GM12878 (cell line): Measurements from ENCODE around the gene SUGP1. TPM values are rescaled to one million over a fixed set of nuclear protein-coding genes. Genes with fewer than 3 reads are reported as not detected.

Source experiments
- ATAC-seq: fragments of 200-7000 bp; cut with Tn5 transposase; 3 replicates; pipeline ENCODE4 v1.9.1; 2020; ENCODE audit warnings: mild to moderate bottlenecking, moderate library complexity
- BruUV-seq: library from RNA; stranded (reverse); fragments of 400-500 nt; replicated peaks from 2 replicates; lab custom pipeline; 2021; lab: Mats Ljungman, UMichigan
- CTCF ChIA-PET: fragments of 300-600 bp; sonication (Branson Sonifier 250); formaldehyde crosslinking; extraction: SDS; loops from one replicate; lab custom pipeline; 2021; ENCODE audit warnings: inconsistent platforms; lab: Yijun Ruan, JAX
- POLR2A ChIA-PET: fragments of 350-600 bp; formaldehyde crosslinking; extraction: SDS; loops from one replicate; lab custom pipeline; 2021; ENCODE audit warnings: inconsistent platforms; lab: Charles Lee
- RAD21 ChIA-PET: fragments of 300-600 bp; sonication (Branson Sonifier 250); formaldehyde crosslinking; loops from one replicate; lab custom pipeline; 2023; ENCODE audit warnings: antibody characterized with exemption; ENCODE audit not compliant: unreplicated experiment; lab: Charles Lee
- SMC1A ChIA-PET: fragments of 300-600 bp; sonication (Branson Sonifier 250); formaldehyde crosslinking; loops from one replicate; lab custom pipeline; 2023; ENCODE audit not compliant: unreplicated experiment, uncharacterized antibody; lab: Charles Lee
- DNase-seq: peaks from one replicate; pipeline ENCODE4 v3.0.0-alpha.2; 2011; ENCODE audit warnings: low read depth, low spot score
- FAIRE-seq: peaks from 3 replicates; lab custom pipeline; 2011; peaks lifted over from hg19 to GRCh38; lab: Jason Lieb, UNC
- H2AFZ ChIP-seq: 2 replicates; pipeline ENCODE4 v1.6.0; 2011; ENCODE audit warnings: low read depth, low read length, control low read depth; ENCODE audit not compliant: control insufficient read depth
- H3K27ac ChIP-seq: 2 replicates; pipeline ENCODE4 v1.5.1; 2011; ENCODE audit warnings: control low read depth; ENCODE audit not compliant: control insufficient read depth, insufficient read depth
- H3K27me3 ChIP-seq, 2 experiments: replicated peaks in 1 of 2; 2 replicates each; pipeline versions ENCODE4 v1.6.0 to v1.6.1; 2011; ENCODE audit warnings: low read length in 1 of 2; ENCODE audit not compliant: control insufficient read depth in 2 of 2, insufficient read depth in 2 of 2
- H3K36me3 ChIP-seq, 2 experiments: 2 replicates each; pipeline ENCODE4 v1.5.1; 2011; ENCODE audit warnings: low read length in 1 of 2; ENCODE audit not compliant: control insufficient read depth in 2 of 2, insufficient read depth in 2 of 2
- H3K4me1 ChIP-seq: 2 replicates; pipeline ENCODE4 v1.6.1; 2011; ENCODE audit warnings: mild to moderate bottlenecking, low read length, moderate library complexity, mixed read lengths; ENCODE audit not compliant: control insufficient read depth, insufficient read depth
- H3K4me2 ChIP-seq: 2 replicates; pipeline ENCODE4 v1.6.0; 2011; ENCODE audit warnings: control low read depth; ENCODE audit not compliant: control insufficient read depth, insufficient read depth
- H3K4me3 ChIP-seq: fragments of 200-600 bp; sonication (generic); 2 replicates; pipeline ENCODE4 v1.5.1; 2016
- H3K79me2 ChIP-seq: 2 replicates; pipeline ENCODE4 v1.6.0; 2011; ENCODE audit warnings: low read length; ENCODE audit not compliant: control insufficient read depth, insufficient read depth
- H3K9ac ChIP-seq: 2 replicates; pipeline ENCODE4 v1.8.0; 2011; ENCODE audit warnings: low read length, control low read depth, mixed read lengths; ENCODE audit not compliant: control insufficient read depth, insufficient read depth
- H3K9me3 ChIP-seq: replicated peaks from 3 replicates; pipeline ENCODE4 v1.5.1; 2011; ENCODE audit warnings: mild to moderate bottlenecking, low read length; ENCODE audit not compliant: control insufficient read depth, insufficient read depth
- H4K20me1 ChIP-seq: 2 replicates; pipeline ENCODE4 v1.6.0; 2011; ENCODE audit not compliant: control insufficient read depth, insufficient read depth
- CREB1 ChIP-seq: IDR thresholded peaks from 2 replicates; pipeline ENCODE4 v1.6.1; 2012; ENCODE audit warnings: low read depth, mild to moderate bottlenecking, inconsistent platforms
- LARP7 ChIP-seq: fragments of 450-650 bp; IDR thresholded peaks from 2 replicates; pipeline ENCODE4 v1.6.1; 2017; ENCODE audit warnings: mild to moderate bottlenecking
- NFIC ChIP-seq: IDR thresholded peaks from 2 replicates; pipeline ENCODE4 v1.6.1; 2012; ENCODE audit warnings: low read depth, mild to moderate bottlenecking, inconsistent platforms, low read length, moderate library complexity
- POLR2AphosphoS2 ChIP-seq: IDR thresholded peaks from 2 replicates; pipeline ENCODE4 v1.6.1; 2011; ENCODE audit warnings: low read depth, mild to moderate bottlenecking, low read length, improper control_type of control experiment, moderate library complexity
- RAD21 ChIP-seq: IDR thresholded peaks from 2 replicates; pipeline ENCODE4 v1.6.1; 2011; ENCODE audit warnings: mild to moderate bottlenecking, low read depth, low read length, moderate library complexity; ENCODE audit not compliant: insufficient read depth
- RB1 ChIP-seq: fragments of 450-650 bp; formaldehyde crosslinking; IDR thresholded peaks from 2 replicates; pipeline ENCODE4 v1.6.1; 2017; ENCODE audit warnings: mild to moderate bottlenecking, borderline replicate concordance
- SRF ChIP-seq, 2 experiments: IDR thresholded peaks; 2 replicates each; pipeline ENCODE4 v1.6.1; 2011; ENCODE audit warnings: low read depth in 2 of 2, low read length in 2 of 2, mild to moderate bottlenecking in 1 of 2, moderate library complexity in 1 of 2
- TCF7 ChIP-seq: IDR thresholded peaks from 2 replicates; pipeline ENCODE4 v1.6.1; 2014; ENCODE audit warnings: antibody characterized with exemption, borderline replicate concordance
- WGBS: methylation state at CpG from one replicate; pipeline ENCODE4 v1.1.6; 2016; ENCODE audit warnings: low lambda C conversion rate; ENCODE audit not compliant: insufficient replicate concordance, insufficient coverage; ENCODE audit errors: missing lambda C conversion rate; 5-methylcytosine and 5-hydroxymethylcytosine counted together
- in situ Hi-C: fragments of 300-500 bp; cut with MboI; formaldehyde crosslinking; loops from 9 replicates; pipeline ENCODE4 v1.14.3; 2018; ENCODE audit warnings: mixed read lengths
- intact Hi-C: fragments of 100-400 bp; cut with micrococcal nuclease; formaldehyde crosslinking; loops from one replicate; pipeline ENCODE4 v1.14.2; 2022; ENCODE audit not compliant: unreplicated experiment
- polyA plus RNA-seq, 11 experiments: library from polyadenylated mRNA; depleted of rRNA in 4 of 11; unstranded in 6 of 11; stranded (reverse) in 5 of 11; fragments of >200 nt; fragmentation: Nextera tagmentation in 4 of 11; fragmentation: Illumina TruSeq in 1 of 11; extraction: Ambion mirVana in 4 of 11; extraction: Trizol in 1 of 11; gene quantifications; 1 replicate in 1 of 11; 2 replicates in 10 of 11; pipeline versions ENCODE4 v1.2.1 to v1.2.3, GENCODE V29; 2011 to 2016; ENCODE audit warnings: inconsistent platforms in 2 of 11, missing spikeins in 2 of 11, low read depth in 1 of 11
- total RNA-seq, 4 experiments: library from RNA; depleted of rRNA in 3 of 4; stranded (reverse); fragments of >200 nt in 3 of 4; fragmentation: Illumina TruSeq in 1 of 4; extraction: Trizol in 1 of 4; gene quantifications; 2 replicates each; pipeline versions ENCODE4 v1.2.1 to v1.2.3, GENCODE V29; 2013 to 2021
- TF ChIP-seq, protein P1 (sequence below): fragments of 450-650 bp; IDR thresholded peaks from 2 replicates; pipeline ENCODE4 v1.6.1; 2017; ENCODE audit warnings: mild to moderate bottlenecking, moderate library complexity
- TF ChIP-seq, protein P2 (sequence below): IDR thresholded peaks from 2 replicates; pipeline ENCODE4 v1.6.1; 2012; ENCODE audit warnings: mild to moderate bottlenecking, low read depth, low read length
- TF ChIP-seq, protein P3 (sequence below): IDR thresholded peaks from 2 replicates; pipeline ENCODE4 v1.6.1; 2012; ENCODE audit warnings: low read depth, low read length, improper control_type of control experiment
- TF ChIP-seq, protein P4 (sequence below): fragments of 450-650 bp; conservative IDR thresholded peaks from 2 replicates; pipeline ENCODE4 v1.6.1; 2017; ENCODE audit warnings: mild to moderate bottlenecking, moderate library complexity

Gene SUGP1
- total and polyA plus RNA-seq, 10 of the 15 experiments (the other 5 are each of a cell fraction or from before 2014, with no cell fraction given) = 1.6 to 70.2 (median 38.4) TPM

DNA sequence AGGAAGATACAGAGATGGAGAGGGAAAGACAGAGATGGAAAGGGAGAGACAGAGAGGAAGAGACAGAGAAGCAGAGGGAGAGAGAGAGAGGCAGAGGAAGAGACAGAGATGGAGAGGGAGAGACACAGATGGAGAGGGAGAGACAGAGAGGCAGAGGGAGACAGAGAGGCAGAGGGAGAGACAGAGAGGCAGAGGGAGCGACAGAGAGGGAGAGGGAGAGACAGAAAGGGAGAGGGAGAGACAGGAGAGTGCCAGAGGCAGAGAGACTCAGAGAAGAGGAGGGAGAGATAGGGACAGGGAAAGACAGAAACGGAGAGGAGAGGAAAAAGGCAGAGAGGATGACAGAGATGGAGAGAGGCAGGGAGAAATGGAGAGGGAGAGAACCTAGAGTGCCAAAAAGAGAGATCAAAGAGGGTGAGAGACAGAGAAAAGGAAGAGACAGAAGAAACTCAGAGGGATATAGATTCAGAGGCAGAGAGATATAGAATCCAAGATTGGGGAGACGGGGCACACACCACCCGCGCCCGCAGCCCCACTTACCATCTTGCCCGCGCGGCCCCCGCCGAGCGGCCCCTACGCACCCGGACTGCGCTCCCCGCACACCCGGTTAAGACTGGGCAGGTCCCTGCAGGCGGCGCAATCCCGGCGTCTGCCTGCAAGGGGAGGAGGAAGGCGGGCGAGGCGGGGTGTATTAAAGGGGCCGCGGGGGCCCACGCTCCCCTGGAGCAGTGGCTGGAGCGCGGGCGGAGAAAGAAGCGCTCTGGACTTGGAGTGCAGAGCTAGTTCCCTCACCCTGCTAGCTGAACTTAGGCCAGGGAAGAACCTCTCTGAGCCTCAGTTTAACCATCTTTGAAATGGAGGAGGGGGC is 57.9 kb downstream of the SUGP1 start:
- Histone ChIP-seq H3K36me3 (no peaks in the 10 kb centered on the region), H3K27ac (no peak overlapping the region), H3K9ac (no peak overlapping the region), H3K27me3 (peaks cover 0 to 2% of the 10 kb centered on the region in 2 experiments; a peak in 1 of 4 replicates), H3K79me2 (no peaks in the 10 kb centered on the region), H3K9me3 (no peaks in the 10 kb centered on the region; the same call in 2 of the 3 replicates), H3K4me1 (no peaks in the 10 kb centered on the region), H4K20me1 (no peaks in the 10 kb centered on the region), H3K4me2 (no peak overlapping the region), H2AFZ (no peak overlapping the region), H3K4me3 (no peak overlapping the region)
- POLR2A ChIA-PET = no interaction called here
- in situ Hi-C loops = no loop called here
- BruUV-seq = no TSS peak
- DNase-seq (no peak), FAIRE-seq (no peak), ATAC-seq (no peak)
- 24% methylated on average over 28 of the region's 31 CpGs for WGBS
- SMC1A ChIA-PET = no interaction called here
- CTCF ChIA-PET = no interaction called here
- intact Hi-C loops = no loop called here
- RAD21 ChIA-PET = no interaction called here
- TF ChIP-seq TCF7 (no peak), POLR2AphosphoS2 (no peak), SRF (IDR thresholded peaks at IDR 0.05; ENCODE audit: low read depth in 2 of 2, low read length in 2 of 2) (no peak), RB1 (no peak), CREB1 (no peak), RAD21 (no peak), NFIC (no peak), LARP7 (no peak)
- TF ChIP-seq, protein P1, sequence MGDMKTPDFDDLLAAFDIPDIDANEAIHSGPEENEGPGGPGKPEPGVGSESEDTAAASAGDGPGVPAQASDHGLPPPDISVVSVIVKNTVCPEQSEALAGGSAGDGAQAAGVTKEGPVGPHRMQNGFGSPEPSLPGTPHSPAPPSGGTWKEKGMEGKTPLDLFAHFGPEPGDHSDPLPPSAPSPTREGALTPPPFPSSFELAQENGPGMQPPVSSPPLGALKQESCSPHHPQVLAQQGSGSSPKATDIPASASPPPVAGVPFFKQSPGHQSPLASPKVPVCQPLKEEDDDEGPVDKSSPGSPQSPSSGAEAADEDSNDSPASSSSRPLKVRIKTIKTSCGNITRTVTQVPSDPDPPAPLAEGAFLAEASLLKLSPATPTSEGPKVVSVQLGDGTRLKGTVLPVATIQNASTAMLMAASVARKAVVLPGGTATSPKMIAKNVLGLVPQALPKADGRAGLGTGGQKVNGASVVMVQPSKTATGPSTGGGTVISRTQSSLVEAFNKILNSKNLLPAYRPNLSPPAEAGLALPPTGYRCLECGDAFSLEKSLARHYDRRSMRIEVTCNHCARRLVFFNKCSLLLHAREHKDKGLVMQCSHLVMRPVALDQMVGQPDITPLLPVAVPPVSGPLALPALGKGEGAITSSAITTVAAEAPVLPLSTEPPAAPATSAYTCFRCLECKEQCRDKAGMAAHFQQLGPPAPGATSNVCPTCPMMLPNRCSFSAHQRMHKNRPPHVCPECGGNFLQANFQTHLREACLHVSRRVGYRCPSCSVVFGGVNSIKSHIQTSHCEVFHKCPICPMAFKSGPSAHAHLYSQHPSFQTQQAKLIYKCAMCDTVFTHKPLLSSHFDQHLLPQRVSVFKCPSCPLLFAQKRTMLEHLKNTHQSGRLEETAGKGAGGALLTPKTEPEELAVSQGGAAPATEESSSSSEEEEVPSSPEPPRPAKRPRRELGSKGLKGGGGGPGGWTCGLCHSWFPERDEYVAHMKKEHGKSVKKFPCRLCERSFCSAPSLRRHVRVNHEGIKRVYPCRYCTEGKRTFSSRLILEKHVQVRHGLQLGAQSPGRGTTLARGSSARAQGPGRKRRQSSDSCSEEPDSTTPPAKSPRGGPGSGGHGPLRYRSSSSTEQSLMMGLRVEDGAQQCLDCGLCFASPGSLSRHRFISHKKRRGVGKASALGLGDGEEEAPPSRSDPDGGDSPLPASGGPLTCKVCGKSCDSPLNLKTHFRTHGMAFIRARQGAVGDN = no peak
- TF ChIP-seq, protein P2, sequence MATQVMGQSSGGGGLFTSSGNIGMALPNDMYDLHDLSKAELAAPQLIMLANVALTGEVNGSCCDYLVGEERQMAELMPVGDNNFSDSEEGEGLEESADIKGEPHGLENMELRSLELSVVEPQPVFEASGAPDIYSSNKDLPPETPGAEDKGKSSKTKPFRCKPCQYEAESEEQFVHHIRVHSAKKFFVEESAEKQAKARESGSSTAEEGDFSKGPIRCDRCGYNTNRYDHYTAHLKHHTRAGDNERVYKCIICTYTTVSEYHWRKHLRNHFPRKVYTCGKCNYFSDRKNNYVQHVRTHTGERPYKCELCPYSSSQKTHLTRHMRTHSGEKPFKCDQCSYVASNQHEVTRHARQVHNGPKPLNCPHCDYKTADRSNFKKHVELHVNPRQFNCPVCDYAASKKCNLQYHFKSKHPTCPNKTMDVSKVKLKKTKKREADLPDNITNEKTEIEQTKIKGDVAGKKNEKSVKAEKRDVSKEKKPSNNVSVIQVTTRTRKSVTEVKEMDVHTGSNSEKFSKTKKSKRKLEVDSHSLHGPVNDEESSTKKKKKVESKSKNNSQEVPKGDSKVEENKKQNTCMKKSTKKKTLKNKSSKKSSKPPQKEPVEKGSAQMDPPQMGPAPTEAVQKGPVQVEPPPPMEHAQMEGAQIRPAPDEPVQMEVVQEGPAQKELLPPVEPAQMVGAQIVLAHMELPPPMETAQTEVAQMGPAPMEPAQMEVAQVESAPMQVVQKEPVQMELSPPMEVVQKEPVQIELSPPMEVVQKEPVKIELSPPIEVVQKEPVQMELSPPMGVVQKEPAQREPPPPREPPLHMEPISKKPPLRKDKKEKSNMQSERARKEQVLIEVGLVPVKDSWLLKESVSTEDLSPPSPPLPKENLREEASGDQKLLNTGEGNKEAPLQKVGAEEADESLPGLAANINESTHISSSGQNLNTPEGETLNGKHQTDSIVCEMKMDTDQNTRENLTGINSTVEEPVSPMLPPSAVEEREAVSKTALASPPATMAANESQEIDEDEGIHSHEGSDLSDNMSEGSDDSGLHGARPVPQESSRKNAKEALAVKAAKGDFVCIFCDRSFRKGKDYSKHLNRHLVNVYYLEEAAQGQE = no peak
- TF ChIP-seq, protein P3, sequence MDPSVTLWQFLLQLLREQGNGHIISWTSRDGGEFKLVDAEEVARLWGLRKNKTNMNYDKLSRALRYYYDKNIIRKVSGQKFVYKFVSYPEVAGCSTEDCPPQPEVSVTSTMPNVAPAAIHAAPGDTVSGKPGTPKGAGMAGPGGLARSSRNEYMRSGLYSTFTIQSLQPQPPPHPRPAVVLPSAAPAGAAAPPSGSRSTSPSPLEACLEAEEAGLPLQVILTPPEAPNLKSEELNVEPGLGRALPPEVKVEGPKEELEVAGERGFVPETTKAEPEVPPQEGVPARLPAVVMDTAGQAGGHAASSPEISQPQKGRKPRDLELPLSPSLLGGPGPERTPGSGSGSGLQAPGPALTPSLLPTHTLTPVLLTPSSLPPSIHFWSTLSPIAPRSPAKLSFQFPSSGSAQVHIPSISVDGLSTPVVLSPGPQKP = no peak
- TF ChIP-seq, protein P4, sequence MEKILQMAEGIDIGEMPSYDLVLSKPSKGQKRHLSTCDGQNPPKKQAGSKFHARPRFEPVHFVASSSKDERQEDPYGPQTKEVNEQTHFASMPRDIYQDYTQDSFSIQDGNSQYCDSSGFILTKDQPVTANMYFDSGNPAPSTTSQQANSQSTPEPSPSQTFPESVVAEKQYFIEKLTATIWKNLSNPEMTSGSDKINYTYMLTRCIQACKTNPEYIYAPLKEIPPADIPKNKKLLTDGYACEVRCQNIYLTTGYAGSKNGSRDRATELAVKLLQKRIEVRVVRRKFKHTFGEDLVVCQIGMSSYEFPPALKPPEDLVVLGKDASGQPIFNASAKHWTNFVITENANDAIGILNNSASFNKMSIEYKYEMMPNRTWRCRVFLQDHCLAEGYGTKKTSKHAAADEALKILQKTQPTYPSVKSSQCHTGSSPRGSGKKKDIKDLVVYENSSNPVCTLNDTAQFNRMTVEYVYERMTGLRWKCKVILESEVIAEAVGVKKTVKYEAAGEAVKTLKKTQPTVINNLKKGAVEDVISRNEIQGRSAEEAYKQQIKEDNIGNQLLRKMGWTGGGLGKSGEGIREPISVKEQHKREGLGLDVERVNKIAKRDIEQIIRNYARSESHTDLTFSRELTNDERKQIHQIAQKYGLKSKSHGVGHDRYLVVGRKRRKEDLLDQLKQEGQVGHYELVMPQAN = no peak
